Glutamatergic neuron (in vitro differentiated cells): ENCODE data around the gene HTR1E. TPM values are rescaled to one million over a fixed set of nuclear protein-coding genes. Genes with fewer than 3 reads are reported as not detected.

Source experiments
- DNase-seq: peaks from one replicate; pipeline ENCODE4 v3.0.0; 2022
- H3K27ac Mint-ChIP-seq: one replicate; pipeline ENCODE4 v1.8.0; 2020; ENCODE audit warnings: mild to moderate bottlenecking, mixed read lengths, inconsistent platforms; ENCODE audit not compliant: unreplicated experiment
- H3K27me3 Mint-ChIP-seq: one replicate; pipeline ENCODE4 v1.8.0; 2020; ENCODE audit warnings: mild to moderate bottlenecking, moderate library complexity, mixed read lengths, inconsistent platforms; ENCODE audit not compliant: unreplicated experiment
- H3K36me3 Mint-ChIP-seq: one replicate; pipeline ENCODE4 v1.8.0; 2020; ENCODE audit warnings: mild to moderate bottlenecking, mixed read lengths, inconsistent platforms; ENCODE audit not compliant: unreplicated experiment
- H3K4me1 Mint-ChIP-seq: one replicate; pipeline ENCODE4 v1.8.0; 2020; ENCODE audit warnings: mild to moderate bottlenecking, low read depth, mixed read lengths, inconsistent platforms; ENCODE audit not compliant: unreplicated experiment
- H3K4me3 Mint-ChIP-seq: one replicate; pipeline ENCODE4 v1.8.0; 2020; ENCODE audit warnings: mild to moderate bottlenecking, mixed read lengths, inconsistent platforms; ENCODE audit not compliant: unreplicated experiment
- H3K9me3 Mint-ChIP-seq: one replicate; pipeline ENCODE4 v1.8.0; 2020; ENCODE audit warnings: mild to moderate bottlenecking, moderate library complexity, mixed read lengths, inconsistent platforms; ENCODE audit not compliant: unreplicated experiment
- total RNA-seq: library from RNA; stranded (reverse); fragmentation: NEBNext Ultra II Directional; extraction: Animal tissue kit (Norgen Biotek cat#: 25700); gene quantifications from one replicate; pipeline ENCODE4 v1.2.1, GENCODE V29; 2021; ENCODE audit not compliant: unreplicated experiment
- TF ChIP-seq, protein P1 (sequence below): fragments of 200-600 bp; sonication (generic); IDR thresholded peaks from one replicate; pipeline ENCODE4 v1.5.0; 2021; ENCODE audit not compliant: partially characterized antibody, unreplicated experiment

Gene HTR1E
- total RNA-seq, 1 donor from 2014 or later = 0.34 TPM

- Mint-ChIP-seq H3K27ac (no peak overlapping the region), H3K4me1 (peaks cover 7% of the 10 kb centered on the region), H3K9me3 (peaks cover 2% of the 10 kb centered on the region), H3K27me3 (no peaks in the 10 kb centered on the region), H3K4me3 (no peak overlapping the region), H3K36me3 (no peaks in the 10 kb centered on the region)
- TF ChIP-seq, protein P1, sequence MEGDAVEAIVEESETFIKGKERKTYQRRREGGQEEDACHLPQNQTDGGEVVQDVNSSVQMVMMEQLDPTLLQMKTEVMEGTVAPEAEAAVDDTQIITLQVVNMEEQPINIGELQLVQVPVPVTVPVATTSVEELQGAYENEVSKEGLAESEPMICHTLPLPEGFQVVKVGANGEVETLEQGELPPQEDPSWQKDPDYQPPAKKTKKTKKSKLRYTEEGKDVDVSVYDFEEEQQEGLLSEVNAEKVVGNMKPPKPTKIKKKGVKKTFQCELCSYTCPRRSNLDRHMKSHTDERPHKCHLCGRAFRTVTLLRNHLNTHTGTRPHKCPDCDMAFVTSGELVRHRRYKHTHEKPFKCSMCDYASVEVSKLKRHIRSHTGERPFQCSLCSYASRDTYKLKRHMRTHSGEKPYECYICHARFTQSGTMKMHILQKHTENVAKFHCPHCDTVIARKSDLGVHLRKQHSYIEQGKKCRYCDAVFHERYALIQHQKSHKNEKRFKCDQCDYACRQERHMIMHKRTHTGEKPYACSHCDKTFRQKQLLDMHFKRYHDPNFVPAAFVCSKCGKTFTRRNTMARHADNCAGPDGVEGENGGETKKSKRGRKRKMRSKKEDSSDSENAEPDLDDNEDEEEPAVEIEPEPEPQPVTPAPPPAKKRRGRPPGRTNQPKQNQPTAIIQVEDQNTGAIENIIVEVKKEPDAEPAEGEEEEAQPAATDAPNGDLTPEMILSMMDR = no peak
- no peak for DNase-seq
These were observed 5.6 kb downstream of the HTR1E start for GRCh38 chr6:86942769-86943516.

- Mint-ChIP-seq H3K27ac (no peak overlapping the region), H3K4me3 (no peak overlapping the region), H3K4me1 (peaks cover 11% of the 10 kb centered on the region), H3K9me3 (peaks cover 6% of the 10 kb centered on the region), H3K27me3 (no peaks in the 10 kb centered on the region), H3K36me3 (no peaks in the 10 kb centered on the region)
- TF ChIP-seq, protein P1 = no peak
- DNase-seq = no peak
These were observed 6.6 kb downstream of the HTR1E start for GRCh38 chr6:86943819-86944407.

DNA sequence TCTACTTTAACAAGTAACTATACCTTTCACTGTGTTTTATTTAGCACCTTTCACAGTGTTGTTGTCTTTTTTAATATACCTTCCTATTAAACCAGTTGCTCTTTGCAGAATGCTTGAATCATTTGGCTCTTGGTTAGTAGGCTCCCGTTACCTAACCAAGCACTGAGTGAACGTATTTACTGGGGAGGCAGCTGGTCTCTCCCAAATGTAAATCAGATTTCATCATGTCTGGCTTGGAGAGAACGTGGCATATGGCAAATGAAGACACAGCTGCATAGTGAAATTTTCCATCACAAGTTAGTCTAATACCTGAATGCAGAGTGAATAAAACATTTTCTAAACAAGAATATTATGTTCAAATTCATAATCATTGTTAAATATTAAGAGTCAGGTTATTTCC lies 12.4 kb downstream of the HTR1E start:
- peaks cover 8% of the 10 kb centered on the region for H3K9me3 Mint-ChIP-seq
- no peak overlapping the region for H3K4me3 Mint-ChIP-seq
- peaks cover 5% of the 10 kb centered on the region for H3K36me3 Mint-ChIP-seq
- no peak for DNase-seq
- H3K27ac Mint-ChIP-seq = peak overlapping the region; percentile 84
- peaks cover 24% of the 10 kb centered on the region for H3K4me1 Mint-ChIP-seq
- peaks cover 2% of the 10 kb centered on the region for H3K27me3 Mint-ChIP-seq
- TF ChIP-seq, protein P1 = no peak

- H3K27me3 Mint-ChIP-seq = peaks cover 2% of the 10 kb centered on the region
- peaks cover 5% of the 10 kb centered on the region for H3K9me3 Mint-ChIP-seq
- no peak for DNase-seq
- H3K27ac Mint-ChIP-seq = no peak overlapping the region
- H3K36me3 Mint-ChIP-seq = peaks cover 5% of the 10 kb centered on the region
- no peak overlapping the region for H3K4me3 Mint-ChIP-seq
- TF ChIP-seq, protein P1 = no peak
- H3K4me1 Mint-ChIP-seq = peaks cover 21% of the 10 kb centered on the region
These were observed 15.7 kb downstream of the HTR1E start for GRCh38 chr6:86952991-86953390.

DNA sequence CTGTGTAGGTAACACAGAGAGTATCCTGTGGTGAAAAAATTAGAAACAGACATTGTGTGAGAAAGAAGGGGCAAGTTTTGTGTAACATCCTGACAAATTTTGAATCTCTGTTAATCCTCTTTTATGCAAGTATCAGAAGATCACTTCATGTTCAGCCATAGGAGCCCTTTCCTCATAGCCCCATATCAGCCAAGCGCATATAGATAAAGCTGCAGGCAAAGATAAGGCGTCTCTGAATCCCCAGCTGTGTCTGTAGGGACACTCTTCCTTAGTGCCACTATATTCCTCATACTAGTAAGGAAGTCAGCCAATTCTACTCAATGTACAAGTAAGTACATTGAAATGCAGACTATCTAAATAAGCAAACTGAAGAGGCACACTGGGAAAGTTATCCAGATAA lies 22.3 kb downstream of the HTR1E start:
- Mint-ChIP-seq H3K27ac (no peak overlapping the region), H3K9me3 (no peaks in the 10 kb centered on the region), H3K4me1 (no peaks in the 10 kb centered on the region), H3K4me3 (no peak overlapping the region), H3K36me3 (no peaks in the 10 kb centered on the region), H3K27me3 (no peaks in the 10 kb centered on the region)
- no peak for DNase-seq
- TF ChIP-seq, protein P1 = no peak
